ENCODE results near the gene SLC25A44. TPM values are rescaled to one million over a fixed set of nuclear protein-coding genes. Genes with fewer than 3 reads are reported as not detected.
"Not testable (repeated sequence)": the region's sequence is repeated elsewhere in the genome, so short reads cannot be mapped to it uniquely, and the experiment has no call there.

Gene SLC25A44
- total RNA-seq, 5 donors from 2014 or later (not counting 1 experiment from before 2014, with no cell fraction given): 16.8 to 24.5 (median 21.4) TPM

- 96% methylated on average over 2 of the region's 12 CpGs for WGBS (ENCODE audit: insufficient coverage)
These were observed 11.7 kb upstream of the SLC25A44 start for GRCh38 chr1:156182010-156182779.

GRCh38 chr1:156186347-156187177 lies 7.3 kb upstream of the SLC25A44 start:
- ATAC-seq (replicated peaks in 1 of 4); DNase-seq; H3K27me3 ChIP-seq (replicated peaks in 1 of 2; ENCODE audit: control insufficient read depth in 2 of 2, extremely low read depth in 1 of 2, insufficient read depth in 2 of 2, low read length in 1 of 2); CTCF ChIA-PET; H3K4me1 Mint-ChIP-seq; H3K27me3 Mint-ChIP-seq; H3K27ac ChIP-seq (ENCODE audit: low read length); H3K4me1 ChIP-seq (ENCODE audit: control insufficient read depth in 1 of 2, extremely low read depth in 1 of 2, insufficient read depth in 2 of 2, low read length in 2 of 2); H3K4me3 ChIP-seq (ENCODE audit: control insufficient read depth in 1 of 2, extremely low read depth in 1 of 2, low read length in 1 of 2); H3K9me3 Mint-ChIP-seq; H3K36me3 ChIP-seq (ENCODE audit: control insufficient read depth in 2 of 2, extremely low read depth in 1 of 2, insufficient read depth in 1 of 2, low read length in 1 of 2); H3K4me3 Mint-ChIP-seq; H3K36me3 Mint-ChIP-seq; H3K27ac Mint-ChIP-seq; H3K9me3 ChIP-seq: not testable (repeated sequence)
- POLR2A ChIA-PET: interaction anchor here in 1 of 2 donors (0.6 kb wide), 1 partner anchor 523 kb away, joined by 3 read pairs; no protein-coding TSS in a partner anchor
- WGBS (ENCODE audit: insufficient coverage): no CpG with 5 or more reads among the region's 2 CpGs

More at GRCh38 chr1:156182010-156182779, 11.7 kb upstream of the SLC25A44 start:
- peaks cover 7 to 15% of the 10 kb centered on the region in 2 experiments for H3K4me1 ChIP-seq (ENCODE audit: control insufficient read depth in 1 of 2, extremely low read depth in 1 of 2, insufficient read depth in 2 of 2, low read length in 2 of 2)
- ATAC-seq (replicated peaks in 1 of 4); H3K9me3 ChIP-seq; H3K36me3 ChIP-seq (ENCODE audit: control insufficient read depth in 2 of 2, extremely low read depth in 1 of 2, insufficient read depth in 1 of 2, low read length in 1 of 2); H3K4me3 ChIP-seq (ENCODE audit: control insufficient read depth in 1 of 2, extremely low read depth in 1 of 2, low read length in 1 of 2); POLR2A ChIA-PET; DNase-seq; H3K4me3 Mint-ChIP-seq; CTCF ChIA-PET; H3K36me3 Mint-ChIP-seq; H3K27ac Mint-ChIP-seq; H3K9me3 Mint-ChIP-seq; H3K27me3 Mint-ChIP-seq; H3K27ac ChIP-seq (ENCODE audit: low read length); H3K27me3 ChIP-seq (replicated peaks in 1 of 2; ENCODE audit: control insufficient read depth in 2 of 2, extremely low read depth in 1 of 2, insufficient read depth in 2 of 2, low read length in 1 of 2): not testable (repeated sequence)
- H3K4me1 Mint-ChIP-seq: peaks cover 7 to 14% (median 10%) of the 10 kb centered on the region in 3 donors

- H3K27ac ChIP-seq (ENCODE audit: low read length); H3K27me3 Mint-ChIP-seq; H3K4me3 Mint-ChIP-seq; H3K36me3 ChIP-seq (ENCODE audit: control insufficient read depth in 2 of 2, extremely low read depth in 1 of 2, insufficient read depth in 1 of 2, low read length in 1 of 2); POLR2A ChIA-PET; H3K9me3 Mint-ChIP-seq; H3K27ac Mint-ChIP-seq; DNase-seq; H3K36me3 Mint-ChIP-seq; H3K4me3 ChIP-seq (ENCODE audit: control insufficient read depth in 1 of 2, extremely low read depth in 1 of 2, low read length in 1 of 2); H3K27me3 ChIP-seq (replicated peaks in 1 of 2; ENCODE audit: control insufficient read depth in 2 of 2, extremely low read depth in 1 of 2, insufficient read depth in 2 of 2, low read length in 1 of 2); ATAC-seq (replicated peaks in 1 of 4); H3K9me3 ChIP-seq: not testable (repeated sequence)
- 80% methylated on average over 1 of the region's 4 CpGs for WGBS (ENCODE audit: insufficient coverage)
- peaks cover 24 to 26% (median 25%) of the 10 kb centered on the region in 3 donors for H3K4me1 Mint-ChIP-seq
- peaks cover 5 to 22% of the 10 kb centered on the region in 2 experiments for H3K4me1 ChIP-seq (ENCODE audit: control insufficient read depth in 1 of 2, extremely low read depth in 1 of 2, insufficient read depth in 2 of 2, low read length in 2 of 2)
- CTCF ChIA-PET: interaction anchor here in 1 of 2 donors (1.1 kb wide), 1 partner anchor 48 kb away, joined by 4 read pairs; no protein-coding TSS in a partner anchor
These were observed 3.6 kb upstream of the SLC25A44 start for GRCh38 chr1:156190265-156190664.

GRCh38 chr1:156191292-156191964 lies 2.5 kb upstream of the SLC25A44 start:
- H3K27ac Mint-ChIP-seq: no peak overlapping the region
- POLR2A ChIA-PET: interaction anchor here in 1 of 2 donors (0.6 kb wide), 1 partner anchor 93 kb away, joined by 3 read pairs; the partner anchor contains the start of gene TMEM79
- WGBS (ENCODE audit: insufficient coverage): no CpG with 5 or more reads among the region's 4 CpGs

GRCh38 chr1:156193208-156193487 lies 756 bp upstream of the SLC25A44 start:
- WGBS (ENCODE audit: insufficient coverage): no CpG with 5 or more reads among the region's 7 CpGs
- Mint-ChIP-seq H3K27me3 (no peaks in the 10 kb centered on the region), H3K36me3 (peaks cover 20% of the 10 kb centered on the region), H3K4me1 (peaks cover 49 to 50% (median 50%) of the 10 kb centered on the region in 3 donors), H3K27ac (peak overlapping the region; percentile 89 to 93), H3K4me3 (peak overlapping the region; percentile 94 to 100 (median 98)), H3K9me3 (no peaks in the 10 kb centered on the region)
- no peak for DNase-seq
- ChIA-PET CTCF (interaction anchor here in 1 of 2 donors (2.2 kb wide), 1 partner anchor 90 kb away, joined by 9 read pairs; the partner anchor contains the start of gene SMG5), POLR2A (interaction anchor here in 1 of 2 donors (2.4 kb wide), 1 partner anchor 20 kb away, joined by 32 read pairs; the partner anchor contains the start of gene PMF1)
- Histone ChIP-seq H3K4me3 (ENCODE audit: control insufficient read depth in 1 of 2, extremely low read depth in 1 of 2, low read length in 1 of 2) (peak overlapping the region; percentile 25 to 85), H3K27ac (ENCODE audit: low read length) (peak overlapping the region; percentile 80), H3K4me1 (ENCODE audit: control insufficient read depth in 1 of 2, extremely low read depth in 1 of 2, insufficient read depth in 2 of 2, low read length in 2 of 2) (peaks cover 5 to 37% of the 10 kb centered on the region in 2 experiments), H3K9me3 (no peaks in the 10 kb centered on the region), H3K36me3 (ENCODE audit: control insufficient read depth in 2 of 2, extremely low read depth in 1 of 2, insufficient read depth in 1 of 2, low read length in 1 of 2) (peaks cover 6 to 10% of the 10 kb centered on the region in 2 donors), H3K27me3 (replicated peaks in 1 of 2; ENCODE audit: control insufficient read depth in 2 of 2, extremely low read depth in 1 of 2, insufficient read depth in 2 of 2, low read length in 1 of 2) (no peaks in the 10 kb centered on the region)
- no peak for ATAC-seq (replicated peaks in 1 of 4)

More at GRCh38 chr1:156191292-156191964, 2.5 kb upstream of the SLC25A44 start:
- peaks cover 15% of the 10 kb centered on the region for H3K36me3 Mint-ChIP-seq
- Histone ChIP-seq H3K27ac (ENCODE audit: low read length) (no peak overlapping the region), H3K9me3 (no peaks in the 10 kb centered on the region), H3K4me1 (ENCODE audit: control insufficient read depth in 1 of 2, extremely low read depth in 1 of 2, insufficient read depth in 2 of 2, low read length in 2 of 2) (peaks cover 5 to 32% of the 10 kb centered on the region in 2 experiments), H3K36me3 (ENCODE audit: control insufficient read depth in 2 of 2, extremely low read depth in 1 of 2, insufficient read depth in 1 of 2, low read length in 1 of 2) (peaks cover 4 to 7% of the 10 kb centered on the region in 2 donors), H3K4me3 (ENCODE audit: control insufficient read depth in 1 of 2, extremely low read depth in 1 of 2, low read length in 1 of 2) (no peak overlapping the region), H3K27me3 (replicated peaks in 1 of 2; ENCODE audit: control insufficient read depth in 2 of 2, extremely low read depth in 1 of 2, insufficient read depth in 2 of 2, low read length in 1 of 2) (no peaks in the 10 kb centered on the region)
- no peaks in the 10 kb centered on the region for H3K27me3 Mint-ChIP-seq
- no peak for DNase-seq
- H3K4me3 Mint-ChIP-seq: no peak overlapping the region
- no peak for ATAC-seq (replicated peaks in 1 of 4)
- H3K4me1 Mint-ChIP-seq: peaks cover 36 to 37% (median 37%) of the 10 kb centered on the region in 3 donors
- CTCF ChIA-PET: interaction anchor here in 1 of 2 donors (1.1 kb wide), 1 partner anchor 50 kb away, joined by 4 read pairs; no protein-coding TSS in a partner anchor
- peaks cover 0 to 8% (median 3%) of the 10 kb centered on the region in 3 donors for H3K9me3 Mint-ChIP-seq

Data from T-cell (primary cell).